Thoracic aorta (tissue), 2 donors: ENCODE measurements around the gene TRIM47. TPM values are rescaled to one million over a fixed set of nuclear protein-coding genes. Genes with fewer than 3 reads are reported as not detected.
"Not testable (repeated sequence)": the region's sequence is repeated elsewhere in the genome, so short reads cannot be mapped to it uniquely, and the experiment has no call there.

Experiments used
- ATAC-seq: fragments of 150-250 bp; one replicate; pipeline ENCODE4 v1.8.0; 2017; ENCODE audit warnings: low read depth; ENCODE audit not compliant: insufficient number of reproducible peaks, low FRiP score
- DNase-seq: peaks from one replicate; pipeline ENCODE4 v3.0.0-alpha.2; 2020; ENCODE audit warnings: low spot score
- H3K27ac ChIP-seq, 2 donors: fragments of 200-600 bp; sonication (generic); 1 replicate in 1 of 2; 2 replicates in 1 of 2; pipeline ENCODE4 v1.5.1; 2016; ENCODE audit warnings: mild to moderate bottlenecking in 2 of 2, moderate library complexity in 2 of 2
- H3K27me3 ChIP-seq: fragments of 200-600 bp; sonication (generic); replicated peaks from 2 replicates; pipeline ENCODE4 v1.6.0; 2016; ENCODE audit warnings: mild to moderate bottlenecking; ENCODE audit not compliant: insufficient read depth
- H3K36me3 ChIP-seq: fragments of 200-600 bp; sonication (generic); one replicate; pipeline ENCODE4 v1.5.1; 2016
- H3K4me1 ChIP-seq, 2 donors: fragments of 200-600 bp; sonication (generic); 1 replicate in 1 of 2; 2 replicates in 1 of 2; pipeline versions ENCODE4 v1.5.1 to v1.6.0; 2016; ENCODE audit warnings: low read depth in 2 of 2, mild to moderate bottlenecking in 1 of 2; ENCODE audit not compliant: control insufficient read depth in 1 of 2
- H3K4me3 ChIP-seq: fragments of 200-600 bp; sonication (generic); 2 replicates; pipeline ENCODE4 v1.5.1; 2016; ENCODE audit warnings: mild to moderate bottlenecking
- H3K9me3 ChIP-seq: fragments of 200-600 bp; sonication (generic); 2 replicates; pipeline ENCODE4 v1.5.1; 2016
- CTCF ChIP-seq: fragments of 200-600 bp; sonication (generic); IDR thresholded peaks from one replicate; pipeline ENCODE4 v1.5.1; 2019; ENCODE audit warnings: antibody characterized with exemption
- total RNA-seq, 2 donors: library from RNA; depleted of rRNA; stranded (reverse); fragments of >200 nt; gene quantifications; one replicate each; pipeline versions ENCODE4 v1.1.0 to v1.2.3, GENCODE V29; 2016

Gene TRIM47
- total RNA-seq, 2 donors from 2014 or later, result 58.9 to 94.0 TPM

GRCh38 chr17:75874323-75875181 is 3.8 kb downstream of the TRIM47 start:
- ATAC-seq (no peak), DNase-seq (no peak)
- peak overlapping the region; percentile 99 for H3K27ac ChIP-seq
- peak overlapping the region; percentile 78 for H3K4me3 ChIP-seq
- no peaks in the 10 kb centered on the region for H3K27me3 ChIP-seq
- peaks cover 7% of the 10 kb centered on the region for H3K36me3 ChIP-seq
- TF ChIP-seq CTCF, result no peak
- peaks cover 57 to 80% of the 10 kb centered on the region in 2 donors for H3K4me1 ChIP-seq
- no peaks in the 10 kb centered on the region for H3K9me3 ChIP-seq

- H3K27me3 ChIP-seq, result no peaks in the 10 kb centered on the region
- H3K27ac ChIP-seq, result peak overlapping the region; percentile 99
- no peaks in the 10 kb centered on the region for H3K9me3 ChIP-seq
- H3K4me1 ChIP-seq, result peaks cover 65 to 83% of the 10 kb centered on the region in 2 donors
- DNase-seq, result no peak
- no peak for ATAC-seq
- peak overlapping the region; percentile 57 for H3K4me3 ChIP-seq
- peaks cover 7% of the 10 kb centered on the region for H3K36me3 ChIP-seq
- no peak for TF ChIP-seq CTCF
These were observed 4.6 kb downstream of the TRIM47 start for GRCh38 chr17:75873587-75874322.

GRCh38 chr17:75872434-75873351 is 5.7 kb downstream of the TRIM47 start:
- H3K4me1 ChIP-seq, result peaks cover 66 to 85% of the 10 kb centered on the region in 2 donors
- H3K27ac ChIP-seq, result peak overlapping the region; percentile 99
- no peak for TF ChIP-seq CTCF
- DNase-seq (no peak), ATAC-seq (peak; percentile 31)
- H3K27me3 ChIP-seq, result no peaks in the 10 kb centered on the region
- H3K36me3 ChIP-seq, result peaks cover 7% of the 10 kb centered on the region
- peak overlapping the region; percentile 57 for H3K4me3 ChIP-seq
- no peaks in the 10 kb centered on the region for H3K9me3 ChIP-seq

GRCh38 chr17:75870228-75870627 is 8.2 kb downstream of the TRIM47 start:
- not testable (repeated sequence) for H3K27me3 ChIP-seq, H3K36me3 ChIP-seq, H3K9me3 ChIP-seq, DNase-seq, ATAC-seq
- H3K4me3 ChIP-seq, result peak overlapping the region; percentile 50
- H3K4me1 ChIP-seq, result peaks cover 50 to 66% of the 10 kb centered on the region in 2 donors
- peak overlapping the region; percentile 96 to 99 for H3K27ac ChIP-seq

GRCh38 chr17:75869282-75870141 is 8.9 kb downstream of the TRIM47 start:
- Histone ChIP-seq H3K36me3 (peaks cover 4% of the 10 kb centered on the region), H3K4me1 (peaks cover 43 to 61% of the 10 kb centered on the region in 2 donors), H3K9me3 (no peaks in the 10 kb centered on the region), H3K4me3 (peak overlapping the region; percentile 50), H3K27ac (peak overlapping the region; percentile 96 to 99), H3K27me3 (no peaks in the 10 kb centered on the region)
- TF ChIP-seq CTCF, result no peak
- DNase-seq, result no peak
- no peak for ATAC-seq

- not testable (repeated sequence) for H3K27me3 ChIP-seq, H3K9me3 ChIP-seq, H3K36me3 ChIP-seq, H3K4me3 ChIP-seq, DNase-seq, ATAC-seq
- Histone ChIP-seq H3K4me1 (peaks cover 36 to 57% of the 10 kb centered on the region in 2 donors), H3K27ac (peak overlapping the region; percentile 13 to 96)
These were observed 9.6 kb downstream of the TRIM47 start for GRCh38 chr17:75868730-75869281.
